Astrocyte of the spinal cord (primary cell): Measurements from ENCODE around the gene SAMD8.

ENCODE experiments used
- DNase-seq: peaks from one replicate; pipeline ENCODE4 v3.0.0; 2011; ENCODE audit warnings: low read depth, low spot score
- H3K4me3 ChIP-seq: 2 replicates; pipeline ENCODE4 v1.5.1; 2011; ENCODE audit warnings: low read depth, mild to moderate bottlenecking, low read length, moderate library complexity
- CTCF ChIP-seq: IDR thresholded peaks from 2 replicates; pipeline ENCODE4 v1.5.1; 2012; ENCODE audit warnings: low read depth, mild to moderate bottlenecking, low read length, inconsistent platforms
- in situ Hi-C: cut with HindIII; loops from 2 replicates; pipeline ENCODE4 v1.10.0; 2017; ENCODE audit warnings: low sequenced_read_pairs

Gene SAMD8

DNA sequence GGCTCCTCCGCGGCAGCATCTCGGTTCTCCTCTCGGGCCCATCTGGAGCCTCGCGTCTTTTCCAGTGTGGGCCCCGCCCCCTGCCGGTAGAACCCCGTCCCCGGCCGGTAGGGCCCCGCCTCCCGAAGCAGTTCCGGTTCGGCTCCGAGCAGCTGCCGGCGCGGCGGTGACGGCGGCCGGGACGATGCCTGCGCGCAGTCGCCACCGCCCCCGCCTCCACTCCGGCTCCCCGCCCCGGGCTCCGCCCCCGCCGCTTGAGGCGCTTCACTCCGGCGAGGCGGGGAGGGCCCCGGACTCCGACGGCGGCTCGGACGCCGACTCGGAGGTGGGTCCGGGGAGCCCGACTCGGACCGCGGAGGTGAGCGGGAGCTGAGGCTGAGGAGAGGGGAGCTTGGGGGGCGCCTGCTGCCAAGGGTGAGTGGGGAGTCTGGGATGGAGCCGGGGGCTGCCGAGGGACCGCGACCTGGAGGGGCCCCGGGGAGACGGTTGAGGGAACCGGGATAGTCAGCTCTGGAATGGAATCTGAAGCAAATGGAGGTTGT lies at the start of gene SAMD8:
Gene SAMD8, plus strand, starts transcription at position 292 of the 542 bp plus-strand sequence. CDS start 38,873 bp downstream, outside the sequence.
- in situ Hi-C loops = no loop called here
- TF ChIP-seq CTCF = no peak
- DNase-seq = peak; percentile 97
- peak within 1 kb of the TSS; percentile 91 for H3K4me3 ChIP-seq

DNA sequence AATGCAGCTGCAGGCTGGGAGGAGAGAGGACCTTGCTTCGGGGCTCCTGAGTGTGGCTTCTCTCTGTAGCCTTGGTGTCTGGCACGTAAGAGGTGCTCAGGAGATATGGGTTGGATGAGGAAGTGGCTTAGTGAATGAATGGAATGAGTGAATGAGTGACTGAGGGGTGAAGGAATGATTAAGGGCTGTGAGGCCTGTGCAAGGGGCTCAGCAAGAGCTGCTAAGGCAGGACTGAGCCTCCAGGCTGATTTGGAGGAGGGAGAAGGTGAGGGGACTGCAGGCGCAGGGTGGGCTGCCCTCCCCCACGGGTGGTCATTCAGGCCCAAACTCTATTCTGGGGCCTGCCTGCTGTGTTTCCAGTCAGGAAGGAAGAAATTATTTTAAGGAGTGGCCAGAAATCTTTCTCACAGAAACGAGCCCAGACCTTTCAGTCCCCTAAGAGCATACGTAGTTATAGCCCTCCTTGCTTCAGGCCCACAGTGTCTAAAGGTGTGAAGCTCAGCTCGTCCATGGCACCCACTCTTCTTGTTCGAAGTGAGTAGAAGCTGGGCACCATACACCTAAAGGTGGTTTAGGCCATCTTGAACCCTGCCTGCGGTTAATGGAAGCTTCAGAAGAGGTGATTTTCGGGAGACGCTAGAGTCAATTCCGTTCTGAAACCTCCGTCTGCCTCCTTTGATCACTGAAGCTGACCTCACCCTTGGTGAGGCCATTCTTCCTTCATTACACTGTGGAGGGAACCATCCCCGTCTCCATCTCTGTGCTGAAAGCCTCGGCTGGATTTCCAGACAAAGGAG lies 49.5 kb upstream of the SAMD8 start:
- in situ Hi-C loops = no loop called here
- no peak for DNase-seq
- no peak for TF ChIP-seq CTCF
- no peak overlapping the region for H3K4me3 ChIP-seq

GRCh38 chr10:75062506-75063299 lies 48.8 kb upstream of the SAMD8 start:
- TF ChIP-seq CTCF = no peak
- DNase-seq = peak; percentile 83
- H3K4me3 ChIP-seq = no peak overlapping the region
- in situ Hi-C loops = no loop called here

DNA sequence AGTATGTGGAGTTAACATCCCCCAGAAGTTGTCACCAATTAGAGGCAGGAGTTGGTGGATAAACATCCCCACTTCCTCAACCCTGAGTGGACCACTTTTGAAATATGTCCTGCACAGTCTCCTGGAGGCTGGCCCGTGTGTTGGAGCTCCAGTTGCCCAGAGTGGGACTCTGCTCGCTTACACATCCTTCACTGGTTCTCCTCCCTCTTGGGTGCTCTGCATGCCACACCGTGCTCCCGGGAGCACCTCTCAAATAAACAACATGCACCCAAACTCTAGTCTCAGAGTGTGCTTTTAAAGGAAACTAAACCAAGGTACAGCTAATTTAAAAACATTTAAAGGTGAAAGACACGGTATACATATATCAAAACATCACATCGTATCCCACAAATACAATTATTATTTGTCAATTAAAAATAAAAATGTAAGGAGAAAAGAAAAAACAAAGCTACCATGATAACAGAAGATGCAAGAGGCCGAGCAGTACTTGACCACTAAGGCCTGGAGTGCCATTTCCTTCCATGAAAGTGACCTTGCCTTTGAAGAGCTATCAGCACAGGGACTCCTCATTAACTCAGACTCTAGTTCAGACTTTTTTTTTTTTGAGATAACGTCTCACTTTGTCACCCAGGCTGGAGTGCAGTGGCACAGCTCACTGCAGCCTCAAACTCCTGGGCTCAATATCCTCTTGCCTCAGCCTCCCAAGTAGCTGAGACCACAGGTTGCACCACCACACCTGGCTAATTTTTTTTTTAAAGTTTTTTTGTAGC lies 47.8 kb upstream of the SAMD8 start:
- in situ Hi-C loops = no loop called here
- DNase-seq = no peak
- no peak for TF ChIP-seq CTCF
- H3K4me3 ChIP-seq = no peak overlapping the region

DNA sequence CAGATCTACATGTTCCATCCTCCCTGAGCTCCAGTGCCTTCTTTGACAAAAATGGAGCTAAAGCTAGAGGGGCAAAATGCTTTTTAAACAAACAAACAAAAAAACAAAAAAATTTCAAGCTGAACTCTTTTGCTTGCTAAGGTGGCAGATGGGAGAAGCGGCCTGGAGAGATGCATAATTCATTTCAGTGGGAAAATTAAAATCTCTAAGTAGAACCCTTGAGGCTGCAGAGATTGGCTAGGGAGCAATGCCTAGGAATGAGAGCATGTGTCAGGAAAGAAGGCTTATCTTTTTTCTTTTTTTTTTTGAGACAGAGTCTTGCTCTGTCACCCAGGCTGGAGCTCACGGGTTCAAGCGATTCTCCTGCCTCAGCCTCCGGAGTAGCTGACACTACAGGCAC lies 46.4 kb upstream of the SAMD8 start:
- no peak for TF ChIP-seq CTCF
- in situ Hi-C loops = no loop called here
- DNase-seq = no peak
- H3K4me3 ChIP-seq = no peak overlapping the region

DNA sequence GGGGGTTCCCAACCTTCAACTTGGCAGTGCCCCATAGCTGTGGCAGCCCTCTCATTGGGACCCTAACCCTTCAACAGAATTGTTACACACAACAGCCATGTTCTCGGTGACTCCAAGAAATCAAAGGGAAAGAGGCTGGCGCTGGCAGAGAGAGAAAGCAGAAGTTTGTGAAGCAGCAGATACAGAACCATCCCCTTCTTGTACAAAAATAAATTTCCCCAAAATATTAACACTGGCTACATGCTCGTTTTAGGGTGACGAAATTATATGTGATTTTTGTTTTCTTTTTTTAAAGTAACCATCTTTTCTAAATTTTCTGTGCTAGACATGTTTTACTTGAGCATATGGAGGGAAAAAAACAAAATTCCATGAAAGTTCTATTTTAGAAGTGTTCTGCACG lies 45.2 kb upstream of the SAMD8 start:
- TF ChIP-seq CTCF = no peak
- no peak overlapping the region for H3K4me3 ChIP-seq
- DNase-seq = no peak
- in situ Hi-C loops = no loop called here
